NCI-H510A (cell line): ENCODE data around the gene TBC1D22A.

Source experiments
- DNase-seq: peaks from one replicate; lab custom pipeline; 2025; lab: John Stamatoyannopoulos, UW

TBC1D22A gene

GRCh38 chr22:47202819-47203553, 440.5 kb downstream of the TBC1D22A start:
- no peak for DNase-seq

GRCh38 chr22:47203554-47203991, 441.1 kb downstream of the TBC1D22A start:
- no peak for DNase-seq

GRCh38 chr22:47204002-47204979, 441.8 kb downstream of the TBC1D22A start:
- no peak for DNase-seq

- DNase-seq: no peak
Measured at GRCh38 chr22:47205081-47205491, 442.6 kb downstream of the TBC1D22A start.

GRCh38 chr22:47205554-47205953, 443.1 kb downstream of the TBC1D22A start:
- DNase-seq: no peak

- DNase-seq: no peak
Measured at GRCh38 chr22:47206164-47206563, 443.7 kb downstream of the TBC1D22A start.

- DNase-seq: no peak
Measured at GRCh38 chr22:47206666-47207218, 444.3 kb downstream of the TBC1D22A start.

- DNase-seq: no peak
Measured at GRCh38 chr22:47207387-47207786, 444.9 kb downstream of the TBC1D22A start.

- no peak for DNase-seq
Measured at GRCh38 chr22:47207846-47208554, 445.6 kb downstream of the TBC1D22A start.

GRCh38 chr22:47208630-47209029, 446.2 kb downstream of the TBC1D22A start:
- DNase-seq: no peak

GRCh38 chr22:47209040-47209514, 446.6 kb downstream of the TBC1D22A start:
- DNase-seq: no peak

GRCh38 chr22:47209547-47210023, 447.1 kb downstream of the TBC1D22A start:
- no peak for DNase-seq

- DNase-seq: no peak
Measured at GRCh38 chr22:47210112-47210657, 447.7 kb downstream of the TBC1D22A start.

- no peak for DNase-seq
Measured at GRCh38 chr22:47210686-47211085, 448.2 kb downstream of the TBC1D22A start.

- DNase-seq: no peak
Measured at GRCh38 chr22:47213571-47214230, 451.3 kb downstream of the TBC1D22A start.

- no peak for DNase-seq
Measured at GRCh38 chr22:47215851-47216250, 453.4 kb downstream of the TBC1D22A start.

- DNase-seq: no peak
Measured at GRCh38 chr22:47218671-47219070, 456.2 kb downstream of the TBC1D22A start.

- no peak for DNase-seq
Measured at GRCh38 chr22:47219789-47220188, 457.3 kb downstream of the TBC1D22A start.

GRCh38 chr22:47220752-47221151, 458.3 kb downstream of the TBC1D22A start:
- no peak for DNase-seq

- no peak for DNase-seq
Measured at GRCh38 chr22:47221840-47222615, 459.6 kb downstream of the TBC1D22A start.
